ENCODE measurements around the gene KIF26B. TPM values are rescaled to one million over a fixed set of nuclear protein-coding genes. Genes with fewer than 3 reads are reported as not detected.

Gene KIF26B
- polyA plus RNA-seq, 4 donors = 29.7 to 44.6 (median 38.7) TPM

- DNase-seq (ENCODE audit: low read depth in 4 of 4, low spot score in 2 of 4) = no peak
Observed at GRCh38 chr1:245168906-245169305, 14.1 kb downstream of the KIF26B start.

GRCh38 chr1:245169376-245169775 is 14.6 kb downstream of the KIF26B start:
- no peak for DNase-seq (ENCODE audit: low read depth in 4 of 4, low spot score in 2 of 4)

- no peak for DNase-seq (ENCODE audit: low read depth in 4 of 4, low spot score in 2 of 4)
Observed at GRCh38 chr1:245172026-245172425, 17.2 kb downstream of the KIF26B start.

- no peak for DNase-seq (ENCODE audit: low read depth in 4 of 4, low spot score in 2 of 4)
Observed at GRCh38 chr1:245172829-245173228, 18.0 kb downstream of the KIF26B start.

- no peak for DNase-seq (ENCODE audit: low read depth in 4 of 4, low spot score in 2 of 4)
Observed at GRCh38 chr1:245173446-245174211, 18.8 kb downstream of the KIF26B start.

GRCh38 chr1:245177071-245177900 is 22.5 kb downstream of the KIF26B start:
- no peak for DNase-seq (ENCODE audit: low read depth in 4 of 4, low spot score in 2 of 4)

GRCh38 chr1:245179706-245180105 is 24.9 kb downstream of the KIF26B start:
- no peak for DNase-seq (ENCODE audit: low read depth in 4 of 4, low spot score in 2 of 4)

GRCh38 chr1:245180496-245181157 is 25.8 kb downstream of the KIF26B start:
- no peak for DNase-seq (ENCODE audit: low read depth in 4 of 4, low spot score in 2 of 4)

- no peak for DNase-seq (ENCODE audit: low read depth in 4 of 4, low spot score in 2 of 4)
Observed at GRCh38 chr1:245181158-245181517, 26.4 kb downstream of the KIF26B start.

- no peak for DNase-seq (ENCODE audit: low read depth in 4 of 4, low spot score in 2 of 4)
Observed at GRCh38 chr1:245182028-245182427, 27.2 kb downstream of the KIF26B start.

- no peak for DNase-seq (ENCODE audit: low read depth in 4 of 4, low spot score in 2 of 4)
Observed at GRCh38 chr1:245183429-245183828, 28.6 kb downstream of the KIF26B start.

GRCh38 chr1:245184779-245185178 is 30.0 kb downstream of the KIF26B start:
- DNase-seq (ENCODE audit: low read depth in 4 of 4, low spot score in 2 of 4) = no peak

- no peak for DNase-seq (ENCODE audit: low read depth in 4 of 4, low spot score in 2 of 4)
Observed at GRCh38 chr1:245188403-245188802, 33.6 kb downstream of the KIF26B start.

- DNase-seq (ENCODE audit: low read depth in 4 of 4, low spot score in 2 of 4) = no peak
Observed at GRCh38 chr1:245195398-245195797, 40.6 kb downstream of the KIF26B start.

- no peak for DNase-seq (ENCODE audit: low read depth in 4 of 4, low spot score in 2 of 4)
Observed at GRCh38 chr1:245197121-245197520, 42.3 kb downstream of the KIF26B start.

- no peak for DNase-seq (ENCODE audit: low read depth in 4 of 4, low spot score in 2 of 4)
Observed at GRCh38 chr1:245197911-245198379, 43.2 kb downstream of the KIF26B start.

- no peak for DNase-seq (ENCODE audit: low read depth in 4 of 4, low spot score in 2 of 4)
Observed at GRCh38 chr1:245198748-245199516, 44.1 kb downstream of the KIF26B start.

- no peak for DNase-seq (ENCODE audit: low read depth in 4 of 4, low spot score in 2 of 4)
Observed at GRCh38 chr1:245200146-245200545, 45.4 kb downstream of the KIF26B start.

GRCh38 chr1:245201201-245201600 is 46.4 kb downstream of the KIF26B start:
- DNase-seq (ENCODE audit: low read depth in 4 of 4, low spot score in 2 of 4) = no peak

GRCh38 chr1:245201827-245202226 is 47.0 kb downstream of the KIF26B start:
- DNase-seq (ENCODE audit: low read depth in 4 of 4, low spot score in 2 of 4) = no peak

- no peak for DNase-seq (ENCODE audit: low read depth in 4 of 4, low spot score in 2 of 4)
Observed at GRCh38 chr1:245205396-245205795, 50.6 kb downstream of the KIF26B start.

All from left renal cortex interstitium (tissue), 4 donors.